GM12873 (cell line): ENCODE results near the gene S100B.

Source experiments
- CTCF ChIP-seq: IDR thresholded peaks from 2 replicates; pipeline ENCODE4 v1.5.1; 2012; ENCODE audit warnings: low read depth, mild to moderate bottlenecking, moderate library complexity, low read length, control low read depth; ENCODE audit not compliant: insufficient read depth; ENCODE audit errors: missing control alignments

Gene S100B

GRCh38 chr21:46626536-46626935, 21.7 kb upstream of the S100B start:
- no peak for TF ChIP-seq CTCF

- TF ChIP-seq CTCF, result no peak
These were observed 20.9 kb upstream of the S100B start for GRCh38 chr21:46625759-46626158.

GRCh38 chr21:46624050-46624449, 19.2 kb upstream of the S100B start:
- TF ChIP-seq CTCF, result no peak

GRCh38 chr21:46622226-46622625, 17.3 kb upstream of the S100B start:
- no peak for TF ChIP-seq CTCF

- TF ChIP-seq CTCF, result no peak
These were observed 16.7 kb upstream of the S100B start for GRCh38 chr21:46621457-46622182.

- no peak for TF ChIP-seq CTCF
These were observed 16.0 kb upstream of the S100B start for GRCh38 chr21:46620846-46621245.

- no peak for TF ChIP-seq CTCF
These were observed 15.0 kb upstream of the S100B start for GRCh38 chr21:46619846-46620245.
